Sigmoid colon (tissue), 7 donors: ENCODE results near the gene ALG2. TPM values are rescaled to one million over a fixed set of nuclear protein-coding genes. Genes with fewer than 3 reads are reported as not detected.

ENCODE experiments used
- DNase-seq: peaks from one replicate; pipeline ENCODE4 v3.0.0-alpha.2; 2019
- H3K27ac ChIP-seq, 4 donors: fragments of 200-600 bp; sonication (generic); one replicate each; pipeline ENCODE4 v1.5.1; 2016 to 2019; ENCODE audit warnings: mild to moderate bottlenecking in 1 of 4
- H3K27me3 ChIP-seq, 3 donors: fragments of 200-600 bp; sonication (generic); one replicate each; pipeline ENCODE4 v1.5.1; 2019; ENCODE audit warnings: mild to moderate bottlenecking in 1 of 3
- H3K36me3 ChIP-seq, 4 donors: fragments of 200-600 bp; sonication (generic); one replicate each; pipeline ENCODE4 v1.5.1; 2016 to 2019
- H3K4me1 ChIP-seq, 4 donors: fragments of 200-600 bp; sonication (generic); one replicate each; pipeline ENCODE4 v1.5.1; 2017 to 2019
- H3K4me3 ChIP-seq, 4 donors: fragments of 200-600 bp; sonication (generic); one replicate each; pipeline ENCODE4 v1.5.1; 2017 to 2019; ENCODE audit warnings: mild to moderate bottlenecking in 2 of 4, moderate library complexity in 1 of 4
- H3K9me3 ChIP-seq, 4 donors: fragments of 200-600 bp in 3 of 4; sonication (generic) in 3 of 4; one replicate each; pipeline versions ENCODE4 v1.5.1 to v1.6.1; 2013 to 2019
- EP300 ChIP-seq, 4 donors: sonication (generic); formaldehyde crosslinking; IDR thresholded peaks; one replicate each; pipeline ENCODE4 v1.6.1; 2017; ENCODE audit warnings: antibody characterized with exemption in 4 of 4
- POLR2A ChIP-seq, 2 donors: fragments of 450-650 bp; IDR thresholded peaks; one replicate each; pipeline ENCODE4 v1.6.1; 2016; ENCODE audit warnings: antibody characterized with exemption in 2 of 2, mild to moderate bottlenecking in 2 of 2, moderate library complexity in 2 of 2
- POLR2AphosphoS5 ChIP-seq, 4 donors: sonication (generic); formaldehyde crosslinking; IDR thresholded peaks; one replicate each; pipeline ENCODE4 v1.6.1; 2017; ENCODE audit warnings: antibody characterized with exemption in 4 of 4
- WGBS, 2 donors: extraction: QIAGEN DNeasy Blood & Tissue Kit; methylation state at CpG; one replicate each; pipeline ENCODE4 v1.1.7; 2013; 5-methylcytosine and 5-hydroxymethylcytosine counted together
- intact Hi-C: fragments of 100-400 bp; cut with DNase I; formaldehyde crosslinking; loops from one replicate; pipeline ENCODE4 v1.15.1; 2023
- polyA plus RNA-seq, 3 donors: library from polyadenylated mRNA; stranded (reverse); fragments of 200-250 nt; gene quantifications; one replicate each; pipeline ENCODE4 v1.2.3, GENCODE V29; 2013
- total RNA-seq, 4 donors: library from RNA; depleted of rRNA; stranded (reverse); fragments of >200 nt; gene quantifications; one replicate each; pipeline ENCODE4 v1.1.0, GENCODE V29; 2016
- TF ChIP-seq, protein P1 (sequence below), 4 experiments: fragments of 450-650 bp in 3 of 4; fragments of 200-600 bp in 1 of 4; IDR thresholded peaks; one replicate each; pipeline ENCODE4 v1.5.1; 2016 to 2019; ENCODE audit warnings: antibody characterized with exemption in 4 of 4, mild to moderate bottlenecking in 3 of 4, moderate library complexity in 2 of 4
- donor health status: healthy with polysubstance abuse.
- donor health status: Bipolar disorder and iron deficiency.
- donor health status: healthy.

The ALG2 gene
- total and polyA plus RNA-seq, 7 donors = 8.4 to 25.0 (median 18.4) TPM

DNA sequence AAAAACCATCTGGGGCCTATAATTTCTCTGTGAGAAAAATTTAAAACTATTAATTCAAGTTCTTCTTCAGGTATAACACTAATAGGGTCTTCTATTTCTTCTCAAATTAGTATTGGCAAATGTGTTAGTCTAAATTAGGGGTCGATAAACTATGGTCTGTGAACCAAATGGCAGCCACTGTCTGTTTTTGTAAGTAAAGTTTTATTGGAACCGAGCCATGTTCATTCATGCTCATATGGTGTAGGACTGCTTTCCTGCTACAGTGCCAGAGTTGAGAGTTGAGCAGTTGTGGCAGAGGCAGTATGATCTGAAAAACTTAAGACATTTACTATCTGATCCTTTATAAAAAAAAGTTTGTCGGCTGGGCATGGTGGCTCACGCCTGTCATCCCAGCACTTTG lies 29.4 kb upstream of the ALG2 start:
- Histone ChIP-seq H3K36me3 (no peaks in the 10 kb centered on the region), H3K4me3 (no peak overlapping the region), H3K27ac (no peak overlapping the region), H3K27me3 (no peaks in the 10 kb centered on the region), H3K4me1 (peaks cover 0 to 7% (median 0%) of the 10 kb centered on the region in 4 donors), H3K9me3 (no peaks in the 10 kb centered on the region)
- 91 to 94% methylated on average over 4 of the region's 4 CpGs for WGBS, 2 donors
- TF ChIP-seq, protein P1, sequence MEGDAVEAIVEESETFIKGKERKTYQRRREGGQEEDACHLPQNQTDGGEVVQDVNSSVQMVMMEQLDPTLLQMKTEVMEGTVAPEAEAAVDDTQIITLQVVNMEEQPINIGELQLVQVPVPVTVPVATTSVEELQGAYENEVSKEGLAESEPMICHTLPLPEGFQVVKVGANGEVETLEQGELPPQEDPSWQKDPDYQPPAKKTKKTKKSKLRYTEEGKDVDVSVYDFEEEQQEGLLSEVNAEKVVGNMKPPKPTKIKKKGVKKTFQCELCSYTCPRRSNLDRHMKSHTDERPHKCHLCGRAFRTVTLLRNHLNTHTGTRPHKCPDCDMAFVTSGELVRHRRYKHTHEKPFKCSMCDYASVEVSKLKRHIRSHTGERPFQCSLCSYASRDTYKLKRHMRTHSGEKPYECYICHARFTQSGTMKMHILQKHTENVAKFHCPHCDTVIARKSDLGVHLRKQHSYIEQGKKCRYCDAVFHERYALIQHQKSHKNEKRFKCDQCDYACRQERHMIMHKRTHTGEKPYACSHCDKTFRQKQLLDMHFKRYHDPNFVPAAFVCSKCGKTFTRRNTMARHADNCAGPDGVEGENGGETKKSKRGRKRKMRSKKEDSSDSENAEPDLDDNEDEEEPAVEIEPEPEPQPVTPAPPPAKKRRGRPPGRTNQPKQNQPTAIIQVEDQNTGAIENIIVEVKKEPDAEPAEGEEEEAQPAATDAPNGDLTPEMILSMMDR (IDR thresholded peaks at IDR 0.05) = no peak
- TF ChIP-seq POLR2AphosphoS5 (IDR thresholded peaks at IDR 0.05) = no peak
- TF ChIP-seq EP300 (IDR thresholded peaks at IDR 0.05) = no peak
- no peak for TF ChIP-seq POLR2A (IDR thresholded peaks at IDR 0.05)
- intact Hi-C loops = no loop called here
- DNase-seq = no peak

DNA sequence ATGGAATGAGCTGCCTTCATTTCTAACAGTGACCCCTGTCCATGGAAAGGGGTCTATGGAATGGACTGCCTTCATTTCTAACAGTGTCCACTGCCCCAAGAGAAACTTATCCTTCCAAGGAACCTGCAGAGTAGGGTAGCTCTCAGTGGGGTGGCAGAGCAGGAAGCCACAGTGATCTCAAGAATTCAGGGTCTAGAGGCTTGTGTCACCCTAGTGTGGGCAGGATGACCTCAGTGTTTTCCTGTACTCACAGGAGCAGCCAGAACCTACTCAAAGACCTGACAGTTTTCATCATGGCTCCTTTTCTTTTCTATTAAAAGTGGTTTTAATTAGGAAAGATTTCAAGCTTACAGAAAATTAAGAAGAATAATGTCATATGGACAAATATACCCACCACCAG lies 27.9 kb upstream of the ALG2 start:
- intact Hi-C loops = no loop called here
- no peaks in the 10 kb centered on the region for H3K4me1 ChIP-seq
- no peak overlapping the region for H3K4me3 ChIP-seq
- no peaks in the 10 kb centered on the region for H3K36me3 ChIP-seq
- H3K27me3 ChIP-seq = no peaks in the 10 kb centered on the region
- DNase-seq = no peak
- TF ChIP-seq, protein P1 (IDR thresholded peaks at IDR 0.05) = no peak
- TF ChIP-seq POLR2A (IDR thresholded peaks at IDR 0.05) = no peak
- no peak for TF ChIP-seq EP300 (IDR thresholded peaks at IDR 0.05)
- no peak for TF ChIP-seq POLR2AphosphoS5 (IDR thresholded peaks at IDR 0.05)
- H3K9me3 ChIP-seq = no peaks in the 10 kb centered on the region
- no peak overlapping the region for H3K27ac ChIP-seq

DNA sequence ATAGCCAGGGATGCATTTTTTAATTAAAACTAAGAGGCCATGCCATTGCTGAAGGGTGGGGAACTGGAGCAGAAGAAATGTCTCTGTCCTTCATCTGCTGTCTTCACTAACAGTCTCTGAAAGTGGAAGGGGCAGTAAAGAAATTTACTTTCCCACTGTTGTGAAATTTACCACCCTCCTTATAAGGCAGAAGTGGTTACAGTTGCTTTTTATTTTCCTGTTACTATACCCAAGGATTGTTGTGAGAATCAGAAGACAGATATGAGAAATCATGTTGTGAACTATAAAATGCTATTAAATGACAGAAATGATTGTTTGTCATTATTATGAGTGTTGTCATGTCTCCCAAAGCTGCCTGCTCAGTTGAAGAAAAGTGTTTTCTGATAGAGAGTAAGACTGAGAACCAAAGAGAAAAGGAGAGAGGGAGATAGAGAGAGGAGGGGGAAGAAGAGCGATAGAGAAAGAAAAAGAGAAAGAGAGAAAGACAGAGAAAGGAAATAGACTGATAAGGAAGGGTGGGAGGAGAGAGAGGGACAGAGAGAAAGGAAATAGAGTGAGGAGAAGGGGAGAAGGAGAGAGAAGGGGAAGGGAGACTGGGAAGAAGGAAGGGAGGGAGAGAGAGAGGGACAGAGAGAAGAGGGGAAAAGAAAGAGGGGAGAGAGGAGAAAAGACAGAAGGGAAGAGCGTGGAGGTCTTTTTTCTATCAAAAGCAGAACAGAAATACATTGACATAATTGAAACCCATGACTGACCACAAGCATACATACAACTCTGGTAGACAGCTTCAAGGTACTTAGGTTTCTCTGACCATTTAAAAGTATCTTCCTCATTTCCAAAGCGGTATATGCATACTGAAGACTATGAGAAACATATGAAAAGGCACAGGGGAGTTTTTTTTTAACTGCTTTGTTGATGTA lies 22.9 kb upstream of the ALG2 start:
- H3K9me3 ChIP-seq = no peaks in the 10 kb centered on the region
- intact Hi-C loops = no loop called here
- WGBS, 2 donors = 73 to 90% methylated on average over 3 of the region's 3 CpGs
- peaks cover 0 to 3% (median 0%) of the 10 kb centered on the region in 4 donors for H3K4me1 ChIP-seq
- no peak for DNase-seq
- TF ChIP-seq POLR2A (IDR thresholded peaks at IDR 0.05) = no peak
- TF ChIP-seq EP300 (IDR thresholded peaks at IDR 0.05) = no peak
- TF ChIP-seq, protein P1 (IDR thresholded peaks at IDR 0.05) = no peak
- TF ChIP-seq POLR2AphosphoS5 (IDR thresholded peaks at IDR 0.05) = no peak
- no peak overlapping the region for H3K4me3 ChIP-seq
- no peak overlapping the region for H3K27ac ChIP-seq
- H3K27me3 ChIP-seq = no peaks in the 10 kb centered on the region
- H3K36me3 ChIP-seq = peaks cover 0 to 2% (median 0%) of the 10 kb centered on the region in 4 donors

DNA sequence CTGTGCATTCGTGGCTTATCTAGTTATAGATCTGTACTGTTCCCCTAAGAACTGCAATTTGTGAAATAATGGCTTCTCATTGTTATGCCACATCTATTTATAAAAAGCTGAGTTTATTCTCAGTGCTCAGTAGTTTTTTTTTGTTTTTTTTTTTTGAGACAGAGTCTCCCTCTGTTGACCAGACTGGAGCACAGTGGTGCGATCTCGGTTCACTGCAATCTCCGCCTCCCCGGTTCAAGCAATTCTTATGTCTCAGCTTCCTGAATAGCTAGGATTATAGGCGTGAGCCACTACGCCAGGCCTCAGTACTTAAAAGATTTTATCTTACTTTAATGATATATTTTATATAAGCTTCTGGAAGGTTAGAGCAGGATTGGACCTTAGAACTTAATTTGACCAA lies 19.4 kb upstream of the ALG2 start:
- 86 to 91% methylated on average over 7 of the region's 7 CpGs for WGBS, 2 donors
- TF ChIP-seq, protein P1 (IDR thresholded peaks at IDR 0.05) = no peak
- TF ChIP-seq EP300 (IDR thresholded peaks at IDR 0.05) (no peak), POLR2A (IDR thresholded peaks at IDR 0.05) (no peak), POLR2AphosphoS5 (IDR thresholded peaks at IDR 0.05) (no peak)
- intact Hi-C loops = no loop called here
- DNase-seq = no peak
- Histone ChIP-seq H3K27me3 (no peaks in the 10 kb centered on the region), H3K36me3 (peaks cover 0 to 8% (median 7%) of the 10 kb centered on the region in 4 donors), H3K4me3 (no peak overlapping the region), H3K27ac (no peak overlapping the region), H3K9me3 (no peaks in the 10 kb centered on the region), H3K4me1 (peaks cover 0 to 4% (median 0%) of the 10 kb centered on the region in 4 donors)
